C1 segment of cervical spinal cord (tissue), 14 donors: ENCODE data around the gene ZNF385A.
A peak's percentile ranks its signal among the peaks of the same experiment; 100 is the strongest.

Source experiments
- DNase-seq, 14 donors: peaks; one replicate each; lab custom pipeline; 2025; lab: John Stamatoyannopoulos, UW

Gene ZNF385A

DNA sequence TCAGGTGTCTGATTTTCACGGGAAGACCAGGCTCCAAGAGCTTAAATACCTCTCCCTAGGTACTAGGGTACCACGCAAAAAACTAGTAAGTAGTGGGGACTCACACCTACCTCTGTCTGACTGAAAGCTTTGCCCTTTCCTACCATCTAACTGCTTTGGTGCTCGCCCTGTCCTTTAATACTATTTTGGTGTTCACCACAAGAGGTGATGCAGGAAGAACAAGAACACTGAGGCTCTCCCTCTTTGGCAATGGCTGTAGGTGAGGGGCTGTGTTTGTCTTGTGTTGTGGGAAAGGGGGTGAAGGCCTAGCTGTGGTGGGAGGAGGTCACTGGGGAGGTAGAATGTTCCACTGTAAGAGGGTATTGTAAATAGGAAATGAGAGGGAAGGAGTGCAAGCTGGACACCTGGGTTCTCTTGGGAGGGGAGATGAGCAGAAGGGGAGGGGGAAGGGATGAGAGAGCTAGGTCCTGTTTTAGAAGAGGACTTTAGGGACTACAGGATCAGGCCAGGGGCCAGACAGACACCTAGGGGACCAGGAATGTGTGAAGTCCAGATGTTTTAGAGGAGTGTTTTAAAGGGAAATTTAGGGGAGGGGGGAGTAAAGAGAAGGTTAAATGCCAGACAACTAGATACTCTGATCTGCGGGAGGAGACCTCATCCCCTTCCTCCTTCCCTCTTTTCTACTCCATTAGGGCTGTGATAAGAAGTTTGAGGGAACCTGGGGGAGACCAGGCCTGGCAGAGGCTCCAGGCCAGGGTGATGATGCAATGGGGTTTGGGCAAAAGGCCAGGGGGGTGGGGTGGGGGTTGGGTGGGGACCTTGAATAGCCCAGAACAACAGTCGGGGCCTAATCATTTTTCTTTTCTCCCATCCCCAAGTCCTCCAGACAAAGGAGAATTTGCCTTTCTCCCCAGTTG lies 32.4 kb upstream of the ZNF385A start:
- DNase-seq: no peak

- no peak for DNase-seq
These were observed 30.8 kb upstream of the ZNF385A start for GRCh38 chr12:54415221-54415929.

- DNase-seq: peak in 1 of 14 donors; percentile 30
These were observed 29.0 kb upstream of the ZNF385A start for GRCh38 chr12:54413284-54414190.

- DNase-seq: peak in 1 of 14 donors; percentile 18
These were observed 28.3 kb upstream of the ZNF385A start for GRCh38 chr12:54412786-54413185.

GRCh38 chr12:54412348-54412747 lies 27.8 kb upstream of the ZNF385A start:
- DNase-seq: no peak

DNA sequence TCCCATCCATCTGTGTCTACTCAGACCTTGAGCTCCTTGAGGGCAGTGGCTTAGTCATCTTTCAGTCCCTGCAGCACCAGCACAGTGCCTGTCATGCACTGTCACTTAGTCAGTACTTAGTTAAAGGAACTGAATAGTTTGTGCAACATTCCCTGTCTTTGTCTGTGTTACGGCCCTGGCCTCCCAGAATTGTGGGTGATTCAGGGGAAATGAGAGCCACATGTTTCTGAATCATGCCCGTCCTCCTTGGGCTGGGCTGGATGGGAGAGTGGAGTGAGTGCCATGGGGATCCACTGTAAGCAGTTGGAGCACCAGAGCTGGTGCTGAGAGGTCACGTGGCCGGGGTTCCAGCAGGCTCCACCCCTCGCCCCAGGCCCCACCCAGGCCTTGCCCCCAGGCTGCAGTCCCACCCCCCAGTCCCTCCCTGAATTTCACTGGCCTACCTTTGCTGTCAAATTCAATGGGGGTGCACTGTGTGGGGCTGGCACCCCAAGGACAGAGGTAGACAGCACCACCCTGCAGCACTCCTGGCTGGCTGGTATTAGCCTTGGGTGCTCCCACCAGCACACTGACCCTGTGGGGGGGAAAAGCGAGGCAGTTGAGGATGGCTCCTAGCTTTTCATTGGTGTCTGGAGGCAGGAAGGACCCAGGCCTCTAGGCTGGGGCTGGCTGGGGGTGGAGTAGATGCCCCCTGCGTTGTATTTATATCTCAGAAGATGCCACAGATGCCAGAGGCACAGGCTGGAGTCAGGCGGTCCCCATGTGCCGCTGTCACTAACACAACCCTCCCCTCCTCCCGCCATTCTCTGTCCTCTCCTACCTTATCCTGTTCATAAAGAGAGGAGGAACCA lies 27.1 kb upstream of the ZNF385A start:
- DNase-seq: peak in 1 of 14 donors; percentile 49

DNA sequence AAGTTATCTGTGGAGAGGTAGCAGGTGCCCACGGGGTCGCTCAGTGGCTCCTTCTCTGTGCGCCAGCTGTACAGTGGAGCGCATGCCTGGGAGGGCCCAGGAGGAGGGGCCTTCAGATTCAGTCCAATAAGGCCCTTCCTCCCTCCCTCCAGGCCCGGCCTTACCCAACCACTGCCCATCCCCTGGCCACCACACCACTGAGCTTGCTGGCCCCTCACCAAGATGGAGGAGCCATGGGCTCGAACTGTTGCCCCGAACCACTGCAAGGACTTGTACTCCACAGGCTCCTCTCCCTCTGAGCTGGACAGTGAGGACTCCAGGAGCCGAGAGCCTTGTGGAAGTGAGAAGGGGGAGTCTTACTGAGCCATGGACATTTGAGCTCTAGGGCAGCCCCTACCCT lies 24.7 kb upstream of the ZNF385A start:
- DNase-seq: no peak

- peak in 2 of 14 donors; percentile 16 to 29 for DNase-seq
These were observed 22.8 kb upstream of the ZNF385A start for GRCh38 chr12:54407183-54407905.

DNA sequence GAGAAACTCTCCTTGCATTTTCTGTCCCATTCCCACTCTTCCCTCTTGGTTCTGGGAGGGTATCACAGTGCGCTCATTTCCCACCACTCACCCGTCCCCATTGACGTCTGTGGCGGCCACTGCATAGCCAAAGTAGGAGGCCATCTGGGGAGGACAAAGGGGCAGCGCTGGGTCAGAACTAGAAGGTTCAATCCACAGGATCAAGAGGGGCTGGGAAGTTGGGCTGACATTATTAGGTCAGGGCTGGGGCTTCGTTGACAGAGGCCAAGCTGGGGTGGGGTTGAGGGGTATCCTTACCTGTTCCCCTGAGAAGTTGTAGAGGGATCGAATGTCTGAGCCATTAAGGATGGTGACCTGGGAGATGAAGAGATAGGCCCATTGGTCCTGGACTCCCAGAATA lies 21.0 kb upstream of the ZNF385A start:
- no peak for DNase-seq

- no peak for DNase-seq
These were observed 20.6 kb upstream of the ZNF385A start for GRCh38 chr12:54405106-54405505.

DNA sequence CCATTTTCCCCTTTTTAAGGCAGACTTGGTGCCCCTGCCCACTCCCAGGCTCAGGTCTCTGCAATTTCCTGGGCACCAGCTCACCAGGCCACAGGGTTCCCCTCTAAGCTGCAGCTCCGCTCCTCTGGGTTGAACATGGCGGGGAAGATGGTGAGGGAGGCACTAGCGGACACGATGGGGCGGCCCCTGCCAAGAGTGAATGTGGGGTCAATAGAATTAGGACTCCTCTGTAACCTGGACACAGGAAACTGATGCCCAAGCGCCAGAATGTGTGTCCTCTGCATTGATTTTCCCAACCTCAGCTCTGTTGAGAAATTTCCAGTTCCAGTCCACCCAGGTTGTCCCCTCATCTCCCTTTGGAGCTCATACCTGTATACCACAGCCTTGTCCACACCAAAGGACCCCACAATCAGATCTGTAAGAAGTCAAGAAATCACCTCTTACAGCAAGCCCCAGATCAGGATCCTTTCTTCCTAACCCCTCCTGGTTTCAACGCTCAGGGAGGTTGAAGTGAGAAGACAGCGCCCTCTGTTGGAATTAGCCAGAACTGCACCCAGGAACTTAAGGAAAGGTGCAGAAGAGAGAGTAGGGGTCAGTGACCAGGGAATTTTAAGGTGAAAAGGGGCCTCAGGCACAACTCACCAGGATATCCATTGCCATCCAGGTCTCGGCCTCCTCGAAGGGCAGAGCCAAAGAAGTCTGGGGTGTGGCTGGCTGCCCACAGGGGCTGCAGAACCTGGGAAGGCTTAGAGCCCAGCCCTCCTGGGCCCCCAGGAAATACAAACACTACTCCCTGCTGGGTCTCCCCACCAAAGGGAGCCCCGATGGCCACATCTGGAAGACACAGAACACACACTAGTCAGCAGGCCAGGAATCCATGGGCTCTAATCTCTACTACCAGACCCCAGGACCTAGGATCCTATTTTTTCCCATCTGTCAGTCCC lies 19.8 kb upstream of the ZNF385A start:
- DNase-seq: peak in 2 of 14 donors; percentile 8 to 25

GRCh38 chr12:54401119-54401518 lies 16.6 kb upstream of the ZNF385A start:
- DNase-seq: no peak

DNA sequence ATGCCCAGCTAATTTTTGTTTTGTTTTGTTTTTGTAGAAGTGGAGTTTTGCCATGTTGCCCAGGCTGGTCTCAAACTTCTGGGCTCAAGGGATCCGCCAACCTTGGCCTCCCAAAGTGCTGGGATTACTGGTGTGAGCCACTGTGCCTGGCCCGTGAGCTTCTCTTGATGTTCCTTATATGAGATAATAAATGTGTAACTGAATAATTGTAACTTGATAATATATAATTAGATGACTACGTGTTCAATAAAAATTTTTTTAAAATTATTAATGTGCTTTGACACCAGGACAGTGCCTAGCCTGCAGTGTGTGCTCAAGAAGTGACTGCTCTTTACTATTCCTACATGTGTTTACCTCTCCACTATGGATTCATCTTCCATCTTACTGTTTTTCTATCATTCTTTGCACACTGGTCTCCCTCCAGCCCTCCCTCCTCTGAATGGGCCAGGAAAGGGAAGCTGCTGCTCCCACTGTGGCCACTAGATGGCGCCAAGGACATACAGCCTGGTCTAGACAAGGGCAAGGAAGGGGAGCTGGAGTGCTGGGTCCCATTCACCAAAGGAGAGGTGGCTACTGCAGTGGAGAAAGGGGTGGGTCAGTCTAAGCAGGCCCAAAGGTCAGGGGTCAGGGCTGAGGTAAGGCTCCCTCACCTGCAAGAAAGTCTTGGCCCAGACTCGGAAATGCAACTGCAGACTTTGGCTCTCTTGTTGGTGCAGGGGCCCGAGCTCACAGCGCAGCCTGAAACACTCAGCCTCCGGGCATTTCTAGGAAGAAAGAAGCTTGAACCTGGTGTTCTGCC lies 14.7 kb upstream of the ZNF385A start:
- DNase-seq: peak in 12 of 14 donors; percentile 34 to 83 (median 70)

- no peak for DNase-seq
These were observed 13.7 kb upstream of the ZNF385A start for GRCh38 chr12:54398218-54398617.

DNA sequence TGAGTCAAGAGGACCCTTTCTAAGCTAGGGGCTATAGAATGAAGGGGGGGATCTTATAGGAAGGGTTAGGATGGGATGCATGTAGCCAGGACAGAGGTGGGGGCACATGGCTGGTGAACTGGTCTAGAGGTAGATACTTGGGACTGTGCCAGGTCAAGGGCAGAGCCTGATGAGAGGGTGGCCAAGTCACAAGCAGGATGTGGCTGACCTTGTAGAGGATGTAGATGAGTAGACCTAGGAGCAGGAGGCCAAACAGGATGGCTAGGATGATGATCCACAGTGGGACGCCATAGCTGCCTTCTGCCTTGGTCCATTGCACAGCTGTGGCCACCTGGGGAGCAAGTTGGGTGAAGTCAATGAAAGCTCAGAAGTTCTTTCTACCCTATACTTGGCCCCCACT lies 12.6 kb upstream of the ZNF385A start:
- no peak for DNase-seq

GRCh38 chr12:54395545-54395944 lies 11.0 kb upstream of the ZNF385A start:
- no peak for DNase-seq

DNA sequence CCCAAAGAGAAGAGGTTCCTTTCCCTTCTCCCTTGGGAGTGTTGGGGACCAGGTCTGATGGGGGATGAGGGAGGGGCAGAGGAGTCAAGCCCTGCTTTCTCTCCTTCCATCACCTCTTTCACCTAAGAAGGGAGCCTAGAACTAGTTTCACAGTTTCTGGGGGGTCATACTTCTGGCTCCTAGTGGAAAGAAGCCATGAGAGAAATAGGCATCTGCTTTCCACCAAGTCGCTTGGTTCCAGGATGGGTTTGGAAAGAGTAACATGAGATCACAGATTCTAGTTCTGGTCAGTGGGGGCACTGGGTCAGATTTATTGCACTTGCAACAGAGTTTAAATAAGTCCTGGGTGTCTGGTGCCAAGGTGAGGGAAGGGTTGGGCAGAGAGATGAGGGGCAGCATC lies 10.5 kb upstream of the ZNF385A start:
- DNase-seq: no peak

DNA sequence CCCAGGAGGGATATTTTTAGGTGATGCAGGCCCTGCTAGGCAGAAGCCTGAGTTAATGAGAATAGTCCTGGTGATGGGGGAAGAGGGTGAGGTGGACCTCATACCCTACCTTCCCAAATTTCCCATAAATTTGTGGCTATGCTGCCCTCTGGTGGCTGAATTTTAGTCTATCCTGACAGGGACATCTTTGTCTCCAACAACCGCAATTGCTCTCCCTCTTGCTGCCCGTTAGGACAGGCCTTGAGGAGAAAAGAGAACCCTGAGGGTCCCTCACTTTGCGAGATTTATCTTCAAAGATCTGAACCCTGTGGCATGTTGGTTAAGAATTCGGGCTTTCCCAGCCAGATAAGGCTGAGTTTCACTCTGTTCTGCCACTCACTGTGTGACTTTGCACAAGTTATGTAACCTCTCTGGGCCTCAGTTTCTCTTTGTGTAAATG lies 9.8 kb upstream of the ZNF385A start:
- DNase-seq: peak in 4 of 14 donors; percentile 15 to 49 (median 36)
